ENCODE results near the gene RETREG1.

DNA sequence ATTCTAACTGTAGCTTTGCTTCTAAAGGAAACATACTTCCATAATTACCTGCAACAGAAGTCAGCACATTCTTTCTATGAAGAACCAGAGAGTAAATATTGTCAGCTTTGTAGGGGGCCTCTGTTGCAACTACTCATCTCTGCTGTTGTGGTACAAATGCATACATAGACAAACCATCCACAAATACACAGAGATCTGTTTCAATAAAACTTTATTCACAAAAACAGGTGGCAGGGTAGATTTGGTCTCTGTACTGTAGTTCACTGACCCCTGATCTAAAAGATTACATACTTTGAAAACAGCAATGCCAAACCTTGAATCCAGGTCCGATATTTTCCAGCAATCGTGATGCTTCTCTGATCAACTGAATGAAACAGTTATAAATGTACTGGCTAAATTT, 44.9 kb upstream of the RETREG1 start:
- no peak for TF ChIP-seq POLR2AphosphoS5 (IDR thresholded peaks at IDR 0.05; ENCODE audit: low read depth, low read length)
- no peak for TF ChIP-seq CTCF (IDR thresholded peaks at IDR 0.05)
- no peak for TF ChIP-seq FOXM1 (IDR thresholded peaks at IDR 0.05; ENCODE audit: low read depth)
- no peak for TF ChIP-seq RCOR1 (IDR thresholded peaks at IDR 0.05; ENCODE audit: low read length)
- TF ChIP-seq SIN3A (IDR thresholded peaks at IDR 0.05; ENCODE audit: borderline replicate concordance, low read depth, low read length) = no peak
- no peak for TF ChIP-seq TAF1 (IDR thresholded peaks at IDR 0.05; ENCODE audit: borderline replicate concordance, low read depth, low read length)
- no peak for TF ChIP-seq REST (IDR thresholded peaks at IDR 0.05; ENCODE audit: low read depth, low read length)
- TF ChIP-seq NFIC (IDR thresholded peaks at IDR 0.05; ENCODE audit: borderline replicate concordance) = no peak

Measured in SK-N-SH (cell line).